NCI-H1694 (cell line): Measurements from ENCODE around the gene RHBDF2.

ENCODE experiments used
- DNase-seq: peaks from one replicate; lab custom pipeline; 2025; lab: John Stamatoyannopoulos, UW

The RHBDF2 gene

GRCh38 chr17:76501018-76501826 is at the start of gene RHBDF2:
TSS of gene RHBDF2 (minus strand) at chr17:76501423. CDS start at chr17:76481524, 19,899 bp downstream.
- peak; percentile 34 for DNase-seq

GRCh38 chr17:76549539-76549938 is 48.3 kb upstream of the RHBDF2 start:
- DNase-seq = no peak

GRCh38 chr17:76549215-76549518 is 47.9 kb upstream of the RHBDF2 start:
- no peak for DNase-seq

- DNase-seq = no peak
Observed at GRCh38 chr17:76548378-76549214, 47.4 kb upstream of the RHBDF2 start.

- DNase-seq = no peak
Observed at GRCh38 chr17:76547642-76548202, 46.5 kb upstream of the RHBDF2 start.

GRCh38 chr17:76547183-76547641 is 46.0 kb upstream of the RHBDF2 start:
- DNase-seq = peak; percentile 87

GRCh38 chr17:76546556-76547182 is 45.4 kb upstream of the RHBDF2 start:
- DNase-seq = no peak

- no peak for DNase-seq
Observed at GRCh38 chr17:76545918-76546555, 44.8 kb upstream of the RHBDF2 start.

GRCh38 chr17:76544546-76545365 is 43.5 kb upstream of the RHBDF2 start:
- no peak for DNase-seq

GRCh38 chr17:76543826-76544545 is 42.8 kb upstream of the RHBDF2 start:
- DNase-seq = peak; percentile 61

- DNase-seq = no peak
Observed at GRCh38 chr17:76543482-76543825, 42.2 kb upstream of the RHBDF2 start.

GRCh38 chr17:76542984-76543383 is 41.8 kb upstream of the RHBDF2 start:
- no peak for DNase-seq

- no peak for DNase-seq
Observed at GRCh38 chr17:76542566-76542971, 41.3 kb upstream of the RHBDF2 start.

GRCh38 chr17:76541739-76542454 is 40.7 kb upstream of the RHBDF2 start:
- DNase-seq = no peak

GRCh38 chr17:76540381-76541300 is 39.4 kb upstream of the RHBDF2 start:
- peak; percentile 72 for DNase-seq

- no peak for DNase-seq
Observed at GRCh38 chr17:76539631-76540271, 38.5 kb upstream of the RHBDF2 start, which contains the start of gene PRCD. TSS of gene PRCD (plus strand) at chr17:76540044. CDS start at chr17:76540142, 98 bp downstream.

GRCh38 chr17:76538941-76539570 is 37.8 kb upstream of the RHBDF2 start:
- no peak for DNase-seq
